Upper lobe of left lung (tissue), 6 donors: ENCODE measurements around the gene MMAB. TPM values are rescaled to one million over a fixed set of nuclear protein-coding genes. Genes with fewer than 3 reads are reported as not detected.

Experiments used
- ATAC-seq, 2 donors: fragments of 200-7000 bp; cut with Tn5 transposase; one replicate each; pipeline ENCODE4 v1.9.1; 2022; ENCODE audit warnings: mild to moderate bottlenecking in 2 of 2, moderate library complexity in 2 of 2; ENCODE audit not compliant: low FRiP score in 2 of 2
- DNase-seq, 2 donors: peaks; one replicate each; pipeline ENCODE4 v3.0.0-alpha.2; 2019 to 2020
- H3K27ac ChIP-seq, 4 donors: fragments of 200-600 bp; sonication (generic); one replicate each; pipeline ENCODE4 v1.5.1; 2016 to 2019
- H3K27me3 ChIP-seq, 4 donors: fragments of 200-600 bp; sonication (generic); one replicate each; pipeline ENCODE4 v1.5.1; 2017 to 2019
- H3K36me3 ChIP-seq, 4 donors: fragments of 200-600 bp; sonication (generic); one replicate each; pipeline ENCODE4 v1.5.1; 2016 to 2019
- H3K4me1 ChIP-seq, 4 donors: fragments of 200-600 bp; sonication (generic); one replicate each; pipeline ENCODE4 v1.5.1; 2018 to 2019
- H3K4me3 ChIP-seq, 4 donors: fragments of 200-600 bp; sonication (generic); one replicate each; pipeline ENCODE4 v1.5.1; 2017 to 2019; ENCODE audit warnings: mild to moderate bottlenecking in 2 of 4, moderate library complexity in 1 of 4
- H3K9me3 ChIP-seq, 4 donors: fragments of 200-600 bp; sonication (generic); one replicate each; pipeline ENCODE4 v1.5.1; 2018 to 2019
- EP300 ChIP-seq, 4 donors: sonication (generic); formaldehyde crosslinking; IDR thresholded peaks; one replicate each; pipeline ENCODE4 v1.5.1; 2017; ENCODE audit warnings: antibody characterized with exemption in 4 of 4, control low read depth in 2 of 4
- POLR2A ChIP-seq, 4 donors: fragments of 450-650 bp; IDR thresholded peaks; one replicate each; pipeline ENCODE4 v1.5.1; 2016 to 2017; ENCODE audit warnings: antibody characterized with exemption in 4 of 4, mild to moderate bottlenecking in 2 of 4
- POLR2AphosphoS5 ChIP-seq, 2 donors: sonication (generic); formaldehyde crosslinking; IDR thresholded peaks; one replicate each; pipeline ENCODE4 v1.5.1; 2017; ENCODE audit warnings: antibody characterized with exemption in 2 of 2
- WGBS, 2 donors: methylation state at CpG; one replicate each; pipeline ENCODE4 v1.1.5; 2017 to 2018; 5-methylcytosine and 5-hydroxymethylcytosine counted together
- total RNA-seq, 6 donors: library from RNA; depleted of rRNA in 4 of 6; stranded (reverse); fragments of >200 nt in 4 of 6; gene quantifications; one replicate each; pipeline versions ENCODE4 v1.1.0 to v1.2.1, GENCODE V29; 2016 to 2021
- TF ChIP-seq, protein P1 (sequence below), 6 experiments: fragments of 450-650 bp in 4 of 6; fragments of 200-600 bp in 2 of 6; sonication (generic) in 2 of 6; IDR thresholded peaks; one replicate each; pipeline ENCODE4 v1.5.1; 2016 to 2019; ENCODE audit warnings: antibody characterized with exemption in 6 of 6
- donor health status: DM: no; HTN: no; CAD: no; lungs with moderate emphysema.
- donor health status: DM: no; HTN: yes; CAD: no; lungs with severe emphysema.

The MMAB gene
- total RNA-seq, 6 donors from 2014 or later = 14.9 to 68.8 (median 39.2) TPM

- Histone ChIP-seq H3K4me1 (peaks cover 14 to 28% (median 18%) of the 10 kb centered on the region in 4 donors), H3K4me3 (no peak overlapping the region), H3K27me3 (no peaks in the 10 kb centered on the region), H3K9me3 (no peaks in the 10 kb centered on the region), H3K27ac (no peak overlapping the region), H3K36me3 (peaks cover 8 to 64% (median 45%) of the 10 kb centered on the region in 4 donors)
- WGBS, 2 donors = 100% methylated on average over 1 of the region's 1 CpG
- DNase-seq (no peak), ATAC-seq (no peak)
- TF ChIP-seq POLR2AphosphoS5 (IDR thresholded peaks at IDR 0.05) = no peak
- TF ChIP-seq, protein P1, sequence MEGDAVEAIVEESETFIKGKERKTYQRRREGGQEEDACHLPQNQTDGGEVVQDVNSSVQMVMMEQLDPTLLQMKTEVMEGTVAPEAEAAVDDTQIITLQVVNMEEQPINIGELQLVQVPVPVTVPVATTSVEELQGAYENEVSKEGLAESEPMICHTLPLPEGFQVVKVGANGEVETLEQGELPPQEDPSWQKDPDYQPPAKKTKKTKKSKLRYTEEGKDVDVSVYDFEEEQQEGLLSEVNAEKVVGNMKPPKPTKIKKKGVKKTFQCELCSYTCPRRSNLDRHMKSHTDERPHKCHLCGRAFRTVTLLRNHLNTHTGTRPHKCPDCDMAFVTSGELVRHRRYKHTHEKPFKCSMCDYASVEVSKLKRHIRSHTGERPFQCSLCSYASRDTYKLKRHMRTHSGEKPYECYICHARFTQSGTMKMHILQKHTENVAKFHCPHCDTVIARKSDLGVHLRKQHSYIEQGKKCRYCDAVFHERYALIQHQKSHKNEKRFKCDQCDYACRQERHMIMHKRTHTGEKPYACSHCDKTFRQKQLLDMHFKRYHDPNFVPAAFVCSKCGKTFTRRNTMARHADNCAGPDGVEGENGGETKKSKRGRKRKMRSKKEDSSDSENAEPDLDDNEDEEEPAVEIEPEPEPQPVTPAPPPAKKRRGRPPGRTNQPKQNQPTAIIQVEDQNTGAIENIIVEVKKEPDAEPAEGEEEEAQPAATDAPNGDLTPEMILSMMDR (IDR thresholded peaks at IDR 0.05) = no peak
- TF ChIP-seq EP300 (IDR thresholded peaks at IDR 0.05) = no peak
- no peak for TF ChIP-seq POLR2A (IDR thresholded peaks at IDR 0.05)
These were observed 4.0 kb upstream of the MMAB start for GRCh38 chr12:109577311-109577710.

- TF ChIP-seq EP300 (IDR thresholded peaks at IDR 0.05) (no peak), POLR2AphosphoS5 (IDR thresholded peaks at IDR 0.05) (no peak), POLR2A (IDR thresholded peaks at IDR 0.05) (no peak)
- TF ChIP-seq, protein P1 (IDR thresholded peaks at IDR 0.05) = no peak
- no peak for DNase-seq
- no peaks in the 10 kb centered on the region for H3K27me3 ChIP-seq
- H3K9me3 ChIP-seq = no peaks in the 10 kb centered on the region
- peaks cover 8 to 51% (median 35%) of the 10 kb centered on the region in 4 donors for H3K36me3 ChIP-seq
- 76 to 82% methylated on average over 3 of the region's 3 CpGs for WGBS, 2 donors
- no peak for ATAC-seq
- peaks cover 14 to 29% (median 16%) of the 10 kb centered on the region in 4 donors for H3K4me1 ChIP-seq
- no peak overlapping the region for H3K27ac ChIP-seq
- no peak overlapping the region for H3K4me3 ChIP-seq
These were observed 2.4 kb upstream of the MMAB start for GRCh38 chr12:109575683-109576082.

DNA sequence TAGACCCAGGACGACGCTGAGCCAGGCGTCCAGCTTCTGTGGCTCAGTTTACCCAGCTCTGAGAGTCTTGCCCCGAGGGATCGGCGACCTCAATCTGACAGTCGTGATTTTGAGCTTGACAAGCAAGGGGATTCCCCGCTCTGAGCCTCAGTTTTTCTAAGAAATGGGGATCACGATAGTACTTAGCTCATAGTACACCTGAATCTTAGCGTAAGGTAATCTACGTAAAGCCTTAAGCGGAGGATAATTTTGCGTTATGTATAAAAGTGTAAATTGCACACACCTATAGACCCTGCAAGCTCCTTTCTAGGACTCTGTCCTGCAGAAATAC, 575 bp upstream of the MMAB start:
- Histone ChIP-seq H3K36me3 (peaks cover 8 to 52% (median 31%) of the 10 kb centered on the region in 4 donors), H3K27ac (peak overlapping the region in 3 of 4 donors; percentile 88 to 92 (median 91)), H3K4me1 (peaks cover 14 to 29% (median 16%) of the 10 kb centered on the region in 4 donors), H3K27me3 (no peaks in the 10 kb centered on the region), H3K4me3 (peak overlapping the region; percentile 19 to 76 (median 62)), H3K9me3 (no peaks in the 10 kb centered on the region)
- ATAC-seq (no peak), DNase-seq (no peak)
- no peak for TF ChIP-seq POLR2A (IDR thresholded peaks at IDR 0.05)
- TF ChIP-seq, protein P1 (IDR thresholded peaks at IDR 0.05) = no peak
- WGBS, 2 donors = 0 to 1% methylated on average over 7 to 10 of the region's 13 CpGs

DNA sequence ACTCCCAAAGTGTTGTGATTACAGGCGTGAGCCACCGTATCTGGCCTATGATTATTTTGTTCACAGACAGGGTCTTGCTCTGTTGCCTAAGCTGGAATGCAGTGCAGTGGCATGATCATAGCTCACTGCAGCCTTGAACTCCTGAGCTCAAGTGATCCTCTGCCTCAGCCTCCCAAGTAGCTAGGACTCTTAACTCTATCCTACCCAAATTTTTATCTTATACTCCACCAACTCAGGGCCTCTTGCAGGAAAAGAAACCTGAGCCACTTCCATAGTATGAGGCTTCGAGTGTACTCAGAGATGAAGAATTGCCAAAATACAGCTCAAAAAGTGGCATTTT, 828 bp downstream of the MMAB start:
- no peaks in the 10 kb centered on the region for H3K27me3 ChIP-seq
- WGBS, 2 donors = 63 to 73% methylated on average over 3 of the region's 3 CpGs
- peaks cover 16 to 51% (median 28%) of the 10 kb centered on the region in 4 donors for H3K36me3 ChIP-seq
- H3K4me3 ChIP-seq = peak overlapping the region; percentile 54 to 76 (median 62)
- DNase-seq (no peak), ATAC-seq (no peak)
- H3K9me3 ChIP-seq = no peaks in the 10 kb centered on the region
- no peak for TF ChIP-seq POLR2AphosphoS5 (IDR thresholded peaks at IDR 0.05)
- TF ChIP-seq POLR2A (IDR thresholded peaks at IDR 0.05) = no peak
- no peak for TF ChIP-seq EP300 (IDR thresholded peaks at IDR 0.05)
- TF ChIP-seq, protein P1 (IDR thresholded peaks at IDR 0.05) = no peak
- H3K4me1 ChIP-seq = peaks cover 14 to 29% (median 16%) of the 10 kb centered on the region in 4 donors
- H3K27ac ChIP-seq = peak overlapping the region; percentile 45 to 92 (median 88)

DNA sequence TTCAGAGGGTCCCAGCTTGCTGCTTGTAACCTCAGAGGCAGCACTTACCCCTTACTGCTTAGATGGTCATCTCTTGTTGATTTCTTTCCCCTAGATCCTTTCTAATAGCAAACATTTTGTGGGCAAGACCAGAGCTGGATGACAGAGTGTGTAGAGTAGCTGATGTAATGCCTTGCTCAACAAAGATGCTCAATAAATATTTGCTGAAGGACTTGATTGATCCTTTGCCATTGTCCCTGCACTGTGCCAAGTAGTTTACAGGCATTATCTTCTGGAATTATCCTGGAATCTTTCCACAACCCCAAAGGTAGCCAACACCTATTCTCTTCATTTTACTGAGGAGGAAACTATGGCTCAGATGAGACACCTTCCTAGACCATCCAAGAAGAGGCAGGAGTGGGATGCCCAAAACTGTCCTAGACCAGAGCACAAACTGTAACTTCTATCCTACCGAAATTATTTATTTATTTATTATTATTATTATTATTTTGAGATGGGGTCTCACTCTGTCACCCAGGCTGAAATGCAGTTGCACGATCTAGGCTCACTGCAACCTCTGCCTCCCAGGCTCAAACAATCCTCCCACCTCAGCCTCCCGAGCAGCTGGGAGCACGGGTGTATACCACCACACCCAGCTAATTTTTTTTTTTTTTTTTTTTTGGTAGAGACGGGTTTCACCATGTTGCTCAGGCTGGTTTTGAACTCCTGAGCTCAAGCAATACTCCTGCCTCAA, 1.4 kb downstream of the MMAB start:
- TF ChIP-seq POLR2A (IDR thresholded peaks at IDR 0.05) (no peak), EP300 (IDR thresholded peaks at IDR 0.05) (no peak), POLR2AphosphoS5 (IDR thresholded peaks at IDR 0.05) (no peak)
- TF ChIP-seq, protein P1 (IDR thresholded peaks at IDR 0.05) = no peak
- no peak overlapping the region for H3K27ac ChIP-seq
- H3K36me3 ChIP-seq = peaks cover 16 to 51% (median 26%) of the 10 kb centered on the region in 4 donors

More for the DNA sequence above, 1.4 kb downstream of the MMAB start:
- Histone ChIP-seq H3K27me3 (no peaks in the 10 kb centered on the region), H3K4me3 (peak overlapping the region in 2 of 4 donors; percentile 61 to 62), H3K4me1 (peaks cover 14 to 29% (median 16%) of the 10 kb centered on the region in 4 donors), H3K9me3 (no peaks in the 10 kb centered on the region)
- ATAC-seq (no peak), DNase-seq (no peak)
- 88 to 89% methylated on average over 5 of the region's 5 CpGs for WGBS, 2 donors
